OCI-LY1 (cell line): Measurements from ENCODE around the gene ZNF569.

ENCODE experiments used
- H2AFZ ChIP-seq: fragments of 200-600 bp; sonication (generic), shearing (Covaris generic); 2 replicates; pipeline ENCODE4 v1.6.0; 2014; ENCODE audit warnings: antibody characterized with exemption, mild to moderate bottlenecking, low read length
- H3F3A ChIP-seq: fragments of 200-600 bp; sonication (generic), shearing (Covaris generic); 2 replicates; pipeline ENCODE4 v1.6.0; 2014; ENCODE audit warnings: mild to moderate bottlenecking, antibody characterized with exemption, low read length, moderate library complexity; ENCODE audit not compliant: insufficient read depth
- H3K27ac ChIP-seq: fragments of 200-600 bp; sonication (generic); 2 replicates; pipeline ENCODE4 v1.5.1; 2014; ENCODE audit warnings: low read length, mixed run types, mild to moderate bottlenecking, low read depth; ENCODE audit not compliant: poor library complexity, severe bottlenecking
- H3K27me3 ChIP-seq: fragments of 200-600 bp; sonication (generic); 2 replicates; pipeline ENCODE4 v1.6.0; 2014; ENCODE audit warnings: antibody characterized with exemption, mild to moderate bottlenecking, low read length, moderate library complexity; ENCODE audit not compliant: insufficient read depth
- H3K36me3 ChIP-seq: fragments of 200-600 bp; sonication (generic); 2 replicates; pipeline ENCODE4 v1.6.1; 2014; ENCODE audit warnings: mild to moderate bottlenecking, antibody characterized with exemption, low read length, moderate library complexity, mixed read lengths; ENCODE audit not compliant: insufficient read depth
- H3K4me1 ChIP-seq: fragments of 200-600 bp; sonication (generic); 2 replicates; pipeline ENCODE4 v1.5.1; 2014; ENCODE audit warnings: mild to moderate bottlenecking, low read length, moderate library complexity; ENCODE audit not compliant: insufficient read depth, severe bottlenecking
- H3K4me2 ChIP-seq: fragments of 200-600 bp; sonication (generic), shearing (Covaris generic); 2 replicates; pipeline ENCODE4 v1.6.1; 2014; ENCODE audit warnings: low read length
- H3K4me3 ChIP-seq: fragments of 200-600 bp; sonication (generic); 2 replicates; pipeline ENCODE4 v1.5.1; 2014; ENCODE audit warnings: low read length, low read depth, mild to moderate bottlenecking, mixed read lengths; ENCODE audit not compliant: poor library complexity, severe bottlenecking
- H3K79me2 ChIP-seq: fragments of 200-600 bp; shearing (Covaris generic); 2 replicates; pipeline ENCODE4 v1.6.1; 2016; ENCODE audit warnings: mixed run types, low read length, mixed read lengths; ENCODE audit not compliant: insufficient read depth
- H3K9ac ChIP-seq: fragments of 200-600 bp; sonication (generic), shearing (Covaris generic); 2 replicates; pipeline ENCODE4 v1.6.1; 2014; ENCODE audit warnings: mild to moderate bottlenecking, low read length, mixed read lengths
- H3K9me2 ChIP-seq: fragments of 200-600 bp; sonication (generic), shearing (Covaris generic); 2 replicates; pipeline ENCODE4 v1.6.1; 2014; ENCODE audit warnings: low read depth, mild to moderate bottlenecking, low read length, mixed read lengths
- H3K9me3 ChIP-seq: fragments of 200-600 bp; shearing (Covaris generic); 2 replicates; pipeline ENCODE4 v1.6.1; 2014; ENCODE audit warnings: low read length, mixed read lengths
- H4K20me1 ChIP-seq: fragments of 200-600 bp; sonication (generic), shearing (Covaris generic); 2 replicates; pipeline ENCODE4 v1.6.0; 2016; ENCODE audit warnings: mild to moderate bottlenecking, low read length; ENCODE audit not compliant: insufficient read depth
- CTCF ChIP-seq: fragments of 200-600 bp; sonication (generic), shearing (Covaris generic); IDR thresholded peaks from 2 replicates; pipeline ENCODE4 v1.5.1; 2017; ENCODE audit warnings: mild to moderate bottlenecking, antibody characterized with exemption, low read length, moderate library complexity, mixed read lengths
- EZH2 ChIP-seq: fragments of 200-600 bp; sonication (generic), shearing (Covaris generic); IDR thresholded peaks from 2 replicates; pipeline ENCODE4 v1.8.0; 2017; ENCODE audit warnings: borderline replicate concordance, mixed run types, mild to moderate bottlenecking, antibody characterized with exemption, low read length, moderate library complexity, mixed read lengths

The ZNF569 gene

DNA sequence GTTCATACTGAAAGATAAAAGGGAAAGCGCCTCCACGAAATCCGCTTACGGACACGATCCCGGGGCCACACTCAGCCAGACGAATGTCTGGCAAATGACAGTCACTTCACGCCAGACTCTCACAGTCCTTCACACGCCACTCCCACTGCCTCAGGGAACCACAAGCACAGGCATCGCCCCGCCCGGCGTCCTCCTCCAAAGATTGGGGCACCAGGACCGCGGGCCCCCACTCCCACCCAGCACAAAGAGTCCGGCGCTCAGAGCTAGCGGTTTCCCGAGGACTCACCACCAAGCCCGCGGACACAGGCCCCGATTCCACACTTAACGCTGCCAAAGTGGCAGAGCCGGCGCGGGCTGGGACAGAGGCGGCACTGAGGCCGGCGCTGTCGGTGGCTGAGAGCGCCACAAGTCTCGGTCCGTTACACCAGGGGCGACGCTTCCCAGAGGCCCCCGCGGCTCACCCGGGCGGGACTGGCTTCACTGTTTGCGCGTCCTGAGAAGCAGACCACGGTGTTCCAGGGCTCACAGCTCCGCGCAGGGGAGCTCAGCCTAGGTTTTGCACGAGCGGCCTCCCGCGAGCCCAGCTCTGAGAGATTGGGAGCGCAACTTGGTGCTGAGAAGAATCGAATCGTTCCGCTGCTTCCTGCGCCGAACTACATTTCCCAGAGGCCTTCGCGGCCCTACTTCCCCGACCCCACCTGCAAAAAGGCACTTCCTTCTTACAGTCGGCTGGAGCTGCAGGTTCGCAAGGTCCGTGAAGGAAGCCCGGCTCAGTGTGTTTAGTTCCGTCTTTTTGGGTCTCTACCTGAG is at the start of gene ZNF569:
ZNF569 (minus strand) TSS at position 647 of the 810 bp plus-strand sequence. CDS start 22,523 bp downstream, outside the sequence.
- H3K9ac ChIP-seq = peak within 1 kb of the TSS; percentile 83
- H3K27ac ChIP-seq = peak within 1 kb of the TSS; percentile 83

DNA sequence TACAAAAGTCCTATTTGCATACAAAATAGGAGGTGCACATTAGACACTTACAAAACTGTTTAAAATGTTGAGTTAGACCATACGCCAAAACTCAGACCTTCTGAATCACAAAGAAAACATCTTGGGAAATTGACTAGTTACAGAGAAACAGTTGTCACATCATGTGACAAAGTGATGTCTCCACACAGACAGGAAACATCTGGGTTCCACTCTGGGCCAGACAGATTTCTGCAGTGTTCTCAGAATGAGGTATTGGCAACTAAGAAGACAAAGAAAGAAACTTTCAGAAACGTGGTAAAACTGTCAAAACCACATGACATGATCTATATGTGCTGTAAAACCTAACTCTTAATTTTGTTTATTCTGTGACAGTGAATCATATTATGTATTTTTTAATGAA is 46.2 kb upstream of the ZNF569 start:
- H3K4me1 ChIP-seq = no peaks in the 10 kb centered on the region
- H4K20me1 ChIP-seq = no peaks in the 10 kb centered on the region
- H3K4me3 ChIP-seq = no peak overlapping the region
- H3K9ac ChIP-seq = no peak overlapping the region
- H3F3A ChIP-seq = no peaks in the 10 kb centered on the region
- no peaks in the 10 kb centered on the region for H3K79me2 ChIP-seq
- TF ChIP-seq EZH2 (no peak), CTCF (no peak)
- H2AFZ ChIP-seq = no peak overlapping the region
- H3K27me3 ChIP-seq = no peaks in the 10 kb centered on the region
- H3K9me3 ChIP-seq = peaks cover 8% of the 10 kb centered on the region
- peaks cover 56% of the 10 kb centered on the region for H3K36me3 ChIP-seq
- no peak overlapping the region for H3K27ac ChIP-seq
- H3K9me2 ChIP-seq = no peaks in the 10 kb centered on the region
- no peak overlapping the region for H3K4me2 ChIP-seq

More for the DNA sequence above, at the start of gene ZNF569:
- Histone ChIP-seq H3K4me2 (peak within 1 kb of the TSS; percentile 90), H2AFZ (peak within 1 kb of the TSS; percentile 76; the same call in 1 of the 2 replicates), H3K36me3 (peaks cover 45% of the 10 kb centered on the region), H3K79me2 (0 out of 2 replicates have a peak, but pooled peaks cover 6% of the 10 kb centered on the region), H3K9me3 (peaks cover 19% of the 10 kb centered on the region), H3K4me3 (peak within 1 kb of the TSS; percentile 72), H3F3A (no peaks in the 10 kb centered on the region), H4K20me1 (no peaks in the 10 kb centered on the region), H3K9me2 (no peaks in the 10 kb centered on the region), H3K27me3 (no peaks in the 10 kb centered on the region), H3K4me1 (peaks cover 14% of the 10 kb centered on the region)
- TF ChIP-seq CTCF = no peak
- TF ChIP-seq EZH2 = no peak

DNA sequence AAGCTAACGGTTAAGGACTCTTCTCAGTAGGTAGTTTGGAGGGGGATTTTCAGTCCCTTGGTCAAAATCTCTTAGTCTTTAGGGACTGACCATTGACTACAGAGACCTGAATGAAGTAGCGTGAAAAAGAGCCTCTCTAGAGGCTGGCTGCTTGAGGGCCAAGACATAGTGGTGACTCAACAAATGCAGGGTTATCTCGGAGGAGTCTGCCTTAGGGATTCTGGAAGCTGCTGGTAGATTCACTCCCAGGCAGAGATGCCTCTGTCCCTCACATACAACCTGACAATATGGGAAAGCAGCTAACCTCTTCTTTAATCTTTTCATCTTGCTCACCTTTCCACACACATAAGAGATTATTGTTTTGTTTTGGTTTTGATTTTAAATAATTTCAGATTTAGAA is 44.6 kb upstream of the ZNF569 start:
- H3K36me3 ChIP-seq = peaks cover 61% of the 10 kb centered on the region
- H3K27me3 ChIP-seq = no peaks in the 10 kb centered on the region
- H3K4me1 ChIP-seq = peaks cover 8% of the 10 kb centered on the region
- H3K27ac ChIP-seq = no peak overlapping the region
- no peak overlapping the region for H3K4me3 ChIP-seq
- no peaks in the 10 kb centered on the region for H3F3A ChIP-seq
- TF ChIP-seq EZH2 (no peak), CTCF (no peak)
- H3K79me2 ChIP-seq = no peaks in the 10 kb centered on the region
- H4K20me1 ChIP-seq = no peaks in the 10 kb centered on the region
- H3K9me2 ChIP-seq = no peaks in the 10 kb centered on the region
- no peak overlapping the region for H2AFZ ChIP-seq
- H3K9me3 ChIP-seq = peaks cover 8% of the 10 kb centered on the region
- H3K4me2 ChIP-seq = no peak overlapping the region
- no peak overlapping the region for H3K9ac ChIP-seq
